GM12801 (cell line): Measurements from ENCODE around the gene GBE1.

Source experiments
- CTCF ChIP-seq: IDR thresholded peaks from one replicate; pipeline ENCODE4 v1.5.1; 2011; ENCODE audit warnings: control low read depth; ENCODE audit not compliant: insufficient read length; ENCODE audit errors: extremely low read depth

GBE1 gene

GRCh38 chr3:81643721-81644120, 117.7 kb downstream of the GBE1 start:
- no peak for TF ChIP-seq CTCF

- no peak for TF ChIP-seq CTCF
These were observed 123.0 kb downstream of the GBE1 start for GRCh38 chr3:81638480-81638879.

GRCh38 chr3:81632659-81633058, 128.8 kb downstream of the GBE1 start:
- TF ChIP-seq CTCF = no peak

GRCh38 chr3:81624756-81625155, 136.7 kb downstream of the GBE1 start:
- TF ChIP-seq CTCF = no peak

- TF ChIP-seq CTCF = no peak
These were observed 139.1 kb downstream of the GBE1 start for GRCh38 chr3:81622395-81622794.

GRCh38 chr3:81621277-81621676, 140.2 kb downstream of the GBE1 start:
- no peak for TF ChIP-seq CTCF

GRCh38 chr3:81620849-81621248, 140.6 kb downstream of the GBE1 start:
- TF ChIP-seq CTCF = no peak

GRCh38 chr3:81612768-81613167, 148.7 kb downstream of the GBE1 start:
- TF ChIP-seq CTCF = no peak
